Measurements from ENCODE around the gene SORBS2.

DNA sequence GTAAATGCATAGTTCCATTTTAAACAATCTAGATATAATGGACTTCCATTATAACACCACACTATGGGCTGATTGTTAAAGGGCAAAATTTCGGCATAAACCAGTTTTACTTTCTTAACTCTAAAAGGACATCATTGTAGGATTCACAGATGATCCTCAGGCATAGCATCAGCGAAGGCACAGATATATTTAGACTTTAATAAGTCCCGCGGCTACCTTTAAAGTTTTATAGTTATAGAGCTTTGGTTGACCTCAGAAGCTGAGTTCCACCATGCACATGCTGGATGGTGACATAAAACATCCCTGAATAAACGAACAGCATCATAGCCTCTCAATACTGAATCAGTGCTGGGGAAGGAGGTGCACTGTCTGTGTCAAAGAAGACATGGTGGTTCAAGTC is 151.7 kb downstream of the SORBS2 start:
- TF ChIP-seq POLR2A (IDR thresholded peaks at IDR 0.05; ENCODE audit: low read length) = no peak
- TF ChIP-seq GATA1 (IDR thresholded peaks at IDR 0.05; ENCODE audit: low read depth, low read length) = no peak

All from erythroblast (primary cell).